Upper lobe of right lung (tissue), 1 donor: ENCODE measurements around the gene SUPT16H. TPM values are rescaled to one million over a fixed set of nuclear protein-coding genes. Genes with fewer than 3 reads are reported as not detected.

Experiments
- ATAC-seq: fragments of 200-7000 bp; cut with Tn5 transposase; one replicate; pipeline ENCODE4 v1.9.1; 2020; ENCODE audit warnings: mild to moderate bottlenecking, moderate library complexity
- DNase-seq: peaks from one replicate; pipeline ENCODE4 v3.0.0-alpha.2; 2020
- H3K27ac ChIP-seq: fragments of 200-600 bp; one replicate; pipeline ENCODE4 v1.8.0; 2022
- H3K27me3 ChIP-seq: fragments of 200-600 bp; one replicate; pipeline ENCODE4 v1.8.0; 2022; ENCODE audit warnings: mild to moderate bottlenecking
- H3K36me3 ChIP-seq: fragments of 200-600 bp; one replicate; pipeline ENCODE4 v1.8.0; 2022
- H3K4me1 ChIP-seq: fragments of 200-600 bp; one replicate; pipeline ENCODE4 v1.8.0; 2022
- H3K4me3 ChIP-seq: fragments of 200-600 bp; one replicate; pipeline ENCODE4 v1.8.0; 2022; ENCODE audit warnings: mild to moderate bottlenecking
- H3K9me3 ChIP-seq: fragments of 200-600 bp; one replicate; pipeline ENCODE4 v1.8.0; 2022
- intact Hi-C: fragments of 100-400 bp; cut with DNase I; formaldehyde crosslinking; loops from one replicate; pipeline ENCODE4 v1.11.0; 2022
- total RNA-seq: library from RNA; stranded (reverse); fragmentation: NEBNext Ultra II Directional; extraction: Animal tissue kit (Norgen Biotek cat#: 25700); gene quantifications from one replicate; pipeline ENCODE4 v1.2.1, GENCODE V29; 2021
- TF ChIP-seq, protein P1 (sequence below): fragments of 200-600 bp; IDR thresholded peaks from one replicate; pipeline ENCODE4 v1.8.0; 2022; ENCODE audit warnings: antibody characterized with exemption
- donor health status: DM: no; HTN: yes; CAD: no; lungs with severe emphysema.

SUPT16H gene
- total RNA-seq, 1 donor from 2014 or later, result 48.8 TPM

- DNase-seq (no peak), ATAC-seq (no peak)
- no peak overlapping the region for H3K4me3 ChIP-seq
- no peak overlapping the region for H3K27ac ChIP-seq
- H3K27me3 ChIP-seq, result no peaks in the 10 kb centered on the region
- H3K36me3 ChIP-seq, result no peaks in the 10 kb centered on the region
- H3K9me3 ChIP-seq, result no peaks in the 10 kb centered on the region
- no peaks in the 10 kb centered on the region for H3K4me1 ChIP-seq
- intact Hi-C loops, result no loop called here
- TF ChIP-seq, protein P1, sequence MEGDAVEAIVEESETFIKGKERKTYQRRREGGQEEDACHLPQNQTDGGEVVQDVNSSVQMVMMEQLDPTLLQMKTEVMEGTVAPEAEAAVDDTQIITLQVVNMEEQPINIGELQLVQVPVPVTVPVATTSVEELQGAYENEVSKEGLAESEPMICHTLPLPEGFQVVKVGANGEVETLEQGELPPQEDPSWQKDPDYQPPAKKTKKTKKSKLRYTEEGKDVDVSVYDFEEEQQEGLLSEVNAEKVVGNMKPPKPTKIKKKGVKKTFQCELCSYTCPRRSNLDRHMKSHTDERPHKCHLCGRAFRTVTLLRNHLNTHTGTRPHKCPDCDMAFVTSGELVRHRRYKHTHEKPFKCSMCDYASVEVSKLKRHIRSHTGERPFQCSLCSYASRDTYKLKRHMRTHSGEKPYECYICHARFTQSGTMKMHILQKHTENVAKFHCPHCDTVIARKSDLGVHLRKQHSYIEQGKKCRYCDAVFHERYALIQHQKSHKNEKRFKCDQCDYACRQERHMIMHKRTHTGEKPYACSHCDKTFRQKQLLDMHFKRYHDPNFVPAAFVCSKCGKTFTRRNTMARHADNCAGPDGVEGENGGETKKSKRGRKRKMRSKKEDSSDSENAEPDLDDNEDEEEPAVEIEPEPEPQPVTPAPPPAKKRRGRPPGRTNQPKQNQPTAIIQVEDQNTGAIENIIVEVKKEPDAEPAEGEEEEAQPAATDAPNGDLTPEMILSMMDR, result no peak
Measured at GRCh38 chr14:21334202-21334906, 49.5 kb downstream of the SUPT16H start.

DNA sequence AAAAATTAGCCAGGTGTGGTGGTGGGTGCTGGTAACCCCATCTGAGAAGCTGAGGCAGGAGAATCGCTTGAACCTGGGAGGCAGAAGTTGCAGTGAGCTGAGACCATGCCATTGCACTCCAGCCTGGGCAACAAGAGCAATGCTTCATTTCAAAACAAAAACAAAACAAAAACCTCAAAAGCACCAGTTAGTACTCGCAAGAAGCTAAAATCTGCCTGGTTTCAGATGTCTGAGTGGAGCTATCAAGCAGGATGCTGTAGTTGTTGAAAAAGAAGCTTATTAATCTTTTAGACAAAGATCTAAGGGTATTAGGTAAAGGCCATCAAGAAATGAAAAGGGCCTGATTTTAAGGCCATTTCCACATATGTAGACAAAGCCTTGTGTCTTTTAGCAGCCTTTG, 50.9 kb downstream of the SUPT16H start:
- DNase-seq, result no peak
- Histone ChIP-seq H3K27me3 (no peaks in the 10 kb centered on the region), H3K27ac (no peak overlapping the region), H3K4me3 (no peak overlapping the region), H3K36me3 (no peaks in the 10 kb centered on the region), H3K9me3 (no peaks in the 10 kb centered on the region), H3K4me1 (no peaks in the 10 kb centered on the region)
- no peak for ATAC-seq
- TF ChIP-seq, protein P1, result no peak
- intact Hi-C loops, result no loop called here

GRCh38 chr14:21326972-21327371, 56.8 kb downstream of the SUPT16H start:
- ATAC-seq (no peak), DNase-seq (no peak)
- Histone ChIP-seq H3K4me3 (no peak overlapping the region), H3K27me3 (no peaks in the 10 kb centered on the region), H3K4me1 (no peaks in the 10 kb centered on the region), H3K9me3 (no peaks in the 10 kb centered on the region), H3K27ac (no peak overlapping the region), H3K36me3 (no peaks in the 10 kb centered on the region)
- intact Hi-C loops, result no loop called here
- TF ChIP-seq, protein P1, result no peak

DNA sequence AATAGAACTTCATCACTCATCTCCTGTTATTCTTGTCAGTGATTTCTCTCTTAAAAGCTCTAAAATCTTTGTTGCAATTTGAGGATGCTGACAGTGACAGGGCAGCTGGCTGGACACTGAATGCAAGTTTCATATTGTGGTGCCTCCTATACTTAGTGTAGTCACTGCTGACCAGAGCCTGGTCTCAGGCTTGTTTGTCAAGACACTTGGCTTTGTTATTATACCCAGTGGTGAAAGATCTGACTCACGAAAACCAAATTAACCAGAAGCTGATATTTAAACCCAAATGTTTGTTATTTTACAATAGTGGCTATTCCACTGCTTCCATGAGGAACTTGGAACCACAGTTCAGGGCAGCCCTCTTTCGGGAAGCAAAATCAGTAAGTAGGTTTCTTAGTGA, 61.1 kb downstream of the SUPT16H start:
- no peaks in the 10 kb centered on the region for H3K36me3 ChIP-seq
- peaks cover 5% of the 10 kb centered on the region for H3K4me1 ChIP-seq
- TF ChIP-seq, protein P1, result no peak
- ATAC-seq, result no peak
- intact Hi-C loops, result no loop called here
- H3K27ac ChIP-seq, result no peak overlapping the region
- H3K9me3 ChIP-seq, result no peaks in the 10 kb centered on the region
- H3K27me3 ChIP-seq, result no peaks in the 10 kb centered on the region
- DNase-seq, result no peak
- no peak overlapping the region for H3K4me3 ChIP-seq

DNA sequence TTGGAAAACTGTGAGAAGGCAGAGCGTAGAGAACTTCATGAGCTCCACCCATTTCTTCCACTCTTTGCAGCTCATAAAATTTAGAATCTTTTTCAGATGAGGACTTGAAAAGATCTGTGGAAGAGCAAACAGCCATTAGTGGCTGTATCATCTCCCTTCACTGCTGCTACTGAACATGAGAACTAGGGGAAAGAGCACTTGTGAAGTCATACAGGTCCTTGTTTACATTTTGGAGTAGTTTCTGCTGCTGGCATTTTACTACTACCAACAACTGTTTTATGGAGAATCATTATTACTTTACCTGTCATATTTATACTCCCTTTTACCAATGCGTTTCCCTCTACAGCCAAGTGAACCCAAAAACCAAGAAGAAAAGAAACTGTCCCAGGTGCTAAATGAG, 62.9 kb downstream of the SUPT16H start:
- intact Hi-C loops, result no loop called here
- Histone ChIP-seq H3K27ac (no peak overlapping the region), H3K4me3 (no peak overlapping the region), H3K9me3 (no peaks in the 10 kb centered on the region), H3K27me3 (no peaks in the 10 kb centered on the region), H3K36me3 (no peaks in the 10 kb centered on the region), H3K4me1 (peaks cover 5% of the 10 kb centered on the region)
- DNase-seq (no peak), ATAC-seq (no peak)
- TF ChIP-seq, protein P1, result no peak

DNA sequence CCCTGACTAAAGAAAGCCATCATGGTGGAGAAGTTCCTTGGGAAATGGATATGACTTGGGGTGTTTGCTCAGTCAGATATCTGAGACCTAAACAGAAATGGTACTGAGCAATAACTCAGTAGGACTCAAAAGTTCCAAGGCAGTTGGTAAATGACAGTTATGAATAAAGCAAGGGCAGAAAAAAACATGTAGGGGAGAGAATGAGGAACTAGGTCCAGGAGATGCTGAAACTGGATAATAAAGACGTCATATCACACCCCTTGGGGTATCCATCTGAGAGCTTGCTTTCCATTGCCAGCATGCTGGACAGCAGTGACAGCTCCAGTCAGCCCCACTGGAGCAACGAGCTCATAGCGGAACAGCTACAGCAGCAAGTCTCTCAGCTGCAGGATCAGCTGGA, 66.4 kb downstream of the SUPT16H start:
- intact Hi-C loops, result no loop called here
- no peak overlapping the region for H3K27ac ChIP-seq
- no peaks in the 10 kb centered on the region for H3K27me3 ChIP-seq
- TF ChIP-seq, protein P1, result no peak
- H3K9me3 ChIP-seq, result no peaks in the 10 kb centered on the region
- H3K36me3 ChIP-seq, result no peaks in the 10 kb centered on the region
- ATAC-seq, result no peak
- DNase-seq, result no peak
- H3K4me1 ChIP-seq, result peaks cover 5% of the 10 kb centered on the region
- H3K4me3 ChIP-seq, result no peak overlapping the region
